PC-3 (cell line): ENCODE data around the gene FANK1.

Source experiments
- CTCF ChIP-seq: fragments of 300-600 bp; sonication (generic); conservative IDR thresholded peaks from 2 replicates; pipeline ENCODE4 v1.5.1; 2017; ENCODE audit warnings: antibody characterized with exemption, low read depth, mild to moderate bottlenecking, low read length
- EZH2 ChIP-seq: fragments of 300-600 bp; sonication (generic); IDR thresholded peaks from one replicate; pipeline ENCODE4 v1.6.1; 2017; ENCODE audit warnings: antibody characterized with exemption, mild to moderate bottlenecking, low read length; ENCODE audit not compliant: unreplicated experiment
- EZH2phosphoT487 ChIP-seq: fragments of 300-600 bp; sonication (generic); IDR thresholded peaks from 2 replicates; pipeline ENCODE4 v1.6.1; 2018; ENCODE audit warnings: mild to moderate bottlenecking, antibody characterized with exemption, low read length, borderline replicate concordance

GRCh38 chr10:125980521-125981035 lies 84.2 kb downstream of the FANK1 start:
- TF ChIP-seq CTCF (no peak), EZH2phosphoT487 (no peak), EZH2 (no peak)
